NCI-H1105 (cell line): ENCODE results near the gene HERC6.
"Not testable (repeated sequence)": the region's sequence is repeated elsewhere in the genome, so short reads cannot be mapped to it uniquely, and the experiment has no call there.

ENCODE experiments used
- DNase-seq: peaks from one replicate; lab custom pipeline; 2025; lab: John Stamatoyannopoulos, UW

Gene HERC6

GRCh38 chr4:88390128-88390527 lies 11.5 kb downstream of the HERC6 start:
- DNase-seq = no peak

- no peak for DNase-seq
These were observed 13.1 kb downstream of the HERC6 start for GRCh38 chr4:88391703-88392102.

DNA sequence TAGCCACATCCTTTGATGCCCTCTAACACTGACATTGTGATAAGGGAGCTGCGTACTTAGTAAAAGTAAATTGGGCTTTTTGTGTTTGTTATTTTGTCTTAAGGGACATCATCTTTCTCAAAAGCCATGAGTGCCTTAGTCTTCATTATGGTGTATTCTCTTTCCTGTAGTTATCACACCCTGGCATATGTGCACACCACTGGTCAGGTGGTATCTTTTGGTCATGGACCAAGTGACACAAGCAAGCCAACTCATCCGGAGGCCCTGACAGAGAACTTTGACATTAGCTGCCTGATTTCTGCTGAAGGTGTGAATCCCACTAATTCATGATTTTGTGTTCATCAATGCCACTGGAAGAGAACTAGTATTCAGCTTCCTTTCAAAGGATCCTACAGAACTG lies 18.0 kb downstream of the HERC6 start:
- DNase-seq = no peak

- no peak for DNase-seq
These were observed 19.7 kb downstream of the HERC6 start for GRCh38 chr4:88398381-88398780.

GRCh38 chr4:88409206-88409605 lies 30.6 kb downstream of the HERC6 start:
- DNase-seq = no peak

GRCh38 chr4:88409789-88410188 lies 31.1 kb downstream of the HERC6 start:
- no peak for DNase-seq

DNA sequence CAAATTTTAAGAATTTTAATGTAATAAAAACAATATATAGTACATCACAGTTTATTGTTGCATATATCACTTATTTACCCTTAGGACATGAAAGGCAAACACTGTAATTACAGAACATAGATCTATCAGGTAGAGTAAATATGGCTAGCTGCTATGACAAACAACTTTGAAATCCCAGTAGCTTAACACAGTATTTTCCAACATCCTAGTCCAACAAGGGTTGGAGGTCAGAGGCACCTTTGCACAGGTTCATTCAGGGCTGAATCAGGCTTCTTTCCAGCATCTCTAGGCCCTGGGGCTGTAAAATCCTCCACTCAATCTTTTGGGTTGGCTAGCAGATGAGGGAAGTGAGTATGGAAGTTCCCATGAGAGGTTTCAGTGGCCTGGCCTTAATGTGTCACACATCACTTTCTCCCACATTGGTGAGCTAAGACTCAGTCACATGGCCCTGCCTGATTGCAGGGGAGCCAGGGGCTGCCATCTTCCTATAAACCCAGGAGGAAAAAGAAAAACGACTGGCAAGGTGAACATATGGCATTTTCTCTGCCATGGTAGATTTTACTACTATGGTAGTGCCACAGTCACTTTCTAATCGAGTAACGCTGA lies 32.9 kb downstream of the HERC6 start:
- DNase-seq = no peak

GRCh38 chr4:88413801-88414200 lies 35.1 kb downstream of the HERC6 start:
- DNase-seq = no peak

DNA sequence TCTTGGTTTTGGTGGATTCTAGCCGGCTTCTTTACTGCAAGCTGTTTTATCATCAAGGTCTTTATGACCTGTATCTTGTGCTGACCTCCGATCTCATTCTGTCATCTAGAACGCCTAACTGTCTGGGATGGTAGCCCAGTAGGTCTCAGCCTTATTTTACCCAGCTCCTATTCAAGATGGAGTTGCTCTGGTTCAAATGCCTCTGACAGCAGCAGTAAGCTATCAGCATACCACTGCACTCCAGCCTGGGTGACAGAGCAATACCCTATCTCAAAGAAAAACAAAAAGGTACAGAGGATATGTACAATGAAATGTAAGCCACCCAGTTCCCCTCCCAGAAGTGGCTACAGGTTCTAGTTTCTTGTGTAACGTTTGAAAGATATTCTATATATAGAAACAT lies 36.1 kb downstream of the HERC6 start:
- no peak for DNase-seq

GRCh38 chr4:88415982-88416381 lies 37.3 kb downstream of the HERC6 start:
- no peak for DNase-seq

DNA sequence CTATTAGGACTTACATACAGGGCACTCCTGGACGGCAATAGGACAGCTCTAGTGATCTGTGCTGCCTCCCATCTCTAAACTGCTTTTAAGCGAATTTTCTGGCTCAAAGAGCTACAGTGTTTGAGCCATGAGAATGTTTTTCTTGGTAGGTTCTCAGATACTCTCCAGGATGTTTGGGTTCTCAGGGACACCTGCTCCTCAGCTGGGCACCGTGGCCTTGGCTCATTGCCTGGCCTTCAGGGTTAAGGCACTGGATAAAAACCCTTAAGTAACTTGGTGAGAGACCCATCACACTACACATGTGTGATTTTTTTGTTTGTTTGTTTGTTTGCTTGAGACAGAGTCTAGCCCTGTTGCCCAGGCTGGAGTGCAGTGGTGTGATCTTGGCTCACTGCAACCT lies 39.8 kb downstream of the HERC6 start:
- DNase-seq = no peak

DNA sequence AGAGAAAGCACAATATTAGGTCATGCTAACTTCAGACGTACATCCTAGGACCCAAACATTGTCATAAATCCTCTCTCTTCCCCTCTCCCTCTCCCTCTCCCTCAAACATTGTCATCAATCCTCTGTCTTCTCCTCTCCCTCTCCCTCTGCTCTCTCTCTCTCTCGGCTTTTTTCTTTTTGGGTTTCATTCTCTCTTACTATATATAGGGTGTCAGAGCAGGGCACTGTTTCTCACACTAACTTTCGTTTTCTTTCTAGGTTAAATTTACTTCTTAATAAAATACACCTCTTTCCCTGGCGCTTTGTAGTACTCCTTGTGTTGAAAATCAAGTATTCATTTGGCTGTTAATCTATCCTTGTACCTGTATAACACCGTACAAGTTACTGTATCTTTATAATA lies 41.2 kb downstream of the HERC6 start:
- no peak for DNase-seq

DNA sequence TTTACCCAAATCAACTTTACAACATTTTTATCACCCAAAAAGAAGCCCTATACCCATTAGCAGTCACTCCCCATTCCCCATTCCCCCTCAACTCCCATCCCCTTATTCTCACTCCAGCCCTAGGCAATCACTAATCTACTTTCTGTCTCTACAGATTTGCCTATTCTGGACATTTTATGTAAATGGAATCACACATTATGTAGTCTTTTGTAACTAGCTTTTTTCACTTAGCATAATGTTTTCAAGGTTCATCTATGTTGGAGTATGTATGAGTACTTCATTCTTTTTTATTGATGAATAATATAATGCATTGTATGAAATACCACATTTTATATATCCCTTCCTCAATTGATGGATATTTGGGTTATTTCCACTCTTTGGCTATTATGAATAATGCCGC lies 42.2 kb downstream of the HERC6 start:
- no peak for DNase-seq

GRCh38 chr4:88422403-88422802 lies 43.8 kb downstream of the HERC6 start:
- DNase-seq = no peak

DNA sequence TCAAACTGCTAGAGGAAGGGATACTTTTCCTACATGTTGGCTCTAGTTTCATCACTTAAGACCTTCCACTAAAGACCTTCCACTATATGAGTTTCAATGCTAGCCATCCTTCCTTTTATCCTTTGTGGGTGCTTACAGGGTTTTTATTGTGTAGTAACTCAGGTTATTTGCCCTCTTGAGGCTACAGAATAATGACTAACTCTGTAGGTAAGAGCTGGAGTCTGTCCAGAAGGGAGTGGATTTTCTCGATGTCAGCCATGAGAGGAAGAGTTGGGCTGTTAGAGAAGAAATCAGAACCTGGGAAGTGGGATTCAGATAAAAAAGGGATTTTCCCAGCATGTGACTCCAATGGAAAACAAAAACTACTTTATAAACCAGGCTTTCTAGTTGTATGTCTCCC lies 50.7 kb downstream of the HERC6 start:
- DNase-seq = no peak

- no peak for DNase-seq
These were observed 57.5 kb downstream of the HERC6 start for GRCh38 chr4:88435987-88436693.

DNA sequence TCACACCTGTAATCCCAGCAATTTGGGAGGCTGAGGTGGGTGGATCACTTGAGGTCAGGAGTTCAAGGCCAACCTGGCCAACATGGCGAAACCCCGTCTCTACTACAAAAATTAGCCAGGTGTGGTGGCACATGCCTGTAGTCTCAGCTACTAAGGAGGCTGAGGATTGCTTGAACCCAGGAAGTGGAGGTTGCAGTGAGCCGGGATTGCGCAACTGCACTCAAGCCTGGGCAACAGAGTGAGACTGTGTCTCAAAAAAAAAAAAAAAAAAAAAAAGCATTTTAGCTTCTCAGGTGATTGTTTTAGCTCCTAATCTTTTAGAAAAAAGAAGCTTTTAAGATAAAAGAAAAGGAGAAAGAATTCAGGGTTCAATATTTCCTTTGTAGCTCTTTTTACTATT lies 59.2 kb downstream of the HERC6 start:
- DNase-seq = not testable (repeated sequence)

DNA sequence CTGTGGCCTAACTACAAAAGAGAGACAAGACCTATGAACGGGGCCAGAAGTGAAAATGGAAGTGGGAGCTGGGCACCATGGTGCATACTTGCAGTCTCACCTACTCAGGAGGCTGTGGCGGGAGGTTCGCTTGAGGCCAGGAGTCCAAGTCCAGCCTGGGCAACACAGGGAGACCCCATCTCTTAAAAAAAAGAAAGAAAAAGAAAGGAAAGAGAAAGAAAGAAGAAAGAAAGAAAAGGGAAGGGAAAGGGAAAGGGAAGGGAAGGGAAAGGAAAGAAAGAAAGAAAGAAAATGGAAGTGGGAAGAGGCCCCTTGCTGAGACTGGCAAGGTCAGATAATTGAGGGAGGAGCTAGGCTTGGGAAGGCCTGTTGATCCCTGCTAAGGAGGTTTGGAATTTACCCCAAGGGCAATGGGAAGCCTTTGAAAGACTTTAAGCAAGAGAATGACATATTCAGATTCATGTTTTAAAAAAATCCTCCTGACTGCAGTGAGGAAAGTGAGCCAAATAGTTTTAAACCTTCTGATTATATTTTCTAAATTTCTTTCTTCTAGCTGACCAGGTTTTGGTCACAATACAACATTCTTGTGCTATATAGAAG lies 60.6 kb downstream of the HERC6 start:
- DNase-seq = no peak

GRCh38 chr4:88440146-88440545 lies 61.5 kb downstream of the HERC6 start:
- DNase-seq = no peak

GRCh38 chr4:88441696-88442095 lies 63.0 kb downstream of the HERC6 start:
- DNase-seq = no peak

- DNase-seq = no peak
These were observed 64.1 kb downstream of the HERC6 start for GRCh38 chr4:88442689-88443191.

GRCh38 chr4:88443486-88443885 lies 64.8 kb downstream of the HERC6 start:
- DNase-seq = no peak

DNA sequence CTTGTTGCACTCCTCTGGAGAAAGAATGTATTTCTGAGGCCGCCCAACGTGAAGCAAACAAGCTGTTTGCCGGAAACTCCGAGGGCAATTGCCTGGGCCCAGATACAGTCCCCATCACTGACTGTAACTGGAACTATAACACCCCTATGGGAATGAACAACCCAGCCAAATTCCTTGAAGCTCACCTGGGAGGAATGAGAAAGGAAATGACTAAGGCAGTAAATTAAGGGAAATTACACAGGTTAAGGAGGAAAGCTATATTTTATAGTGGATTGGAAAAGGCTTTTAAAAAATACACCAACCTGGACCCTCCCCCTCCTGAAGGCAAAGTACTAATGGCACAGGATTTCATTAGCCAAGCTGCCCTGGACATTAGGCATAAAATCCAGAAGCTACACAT lies 66.6 kb downstream of the HERC6 start:
- no peak for DNase-seq
